Transverse colon (tissue), 4 donors: Measurements from ENCODE around the gene MTURN. TPM values are rescaled to one million over a fixed set of nuclear protein-coding genes. Genes with fewer than 3 reads are reported as not detected.

Experiments
- DNase-seq: peaks from one replicate; pipeline ENCODE4 v3.0.0-alpha.2; 2019
- H3K27ac ChIP-seq, 4 donors: fragments of 200-600 bp; sonication (generic); 2 replicates each; pipeline ENCODE4 v1.5.1; 2016 to 2018; ENCODE audit warnings: inconsistent platforms in 4 of 4
- H3K27me3 ChIP-seq: fragments of 200-600 bp; sonication (generic); 2 replicates; pipeline ENCODE4 v1.5.1; 2017; ENCODE audit warnings: inconsistent platforms
- H3K36me3 ChIP-seq, 4 donors: fragments of 200-600 bp; sonication (generic); 2 replicates each; pipeline ENCODE4 v1.5.1; 2017 to 2019; ENCODE audit warnings: inconsistent platforms in 4 of 4
- H3K4me1 ChIP-seq, 4 donors: fragments of 200-600 bp; sonication (generic); 2 replicates each; pipeline ENCODE4 v1.5.1; 2017 to 2020; ENCODE audit warnings: inconsistent platforms in 4 of 4
- H3K4me3 ChIP-seq, 4 donors: fragments of 200-600 bp; sonication (generic); 1 replicate in 1 of 4; 2 replicates in 3 of 4; pipeline versions ENCODE4 v1.5.1 to v1.6.1; 2017 to 2019; ENCODE audit warnings: inconsistent platforms in 4 of 4
- H3K9me3 ChIP-seq, 2 donors: fragments of 200-600 bp; sonication (generic); 2 replicates each; pipeline ENCODE4 v1.5.1; 2017 to 2019; ENCODE audit warnings: inconsistent platforms in 2 of 2
- EP300 ChIP-seq: sonication (generic); formaldehyde crosslinking; IDR thresholded peaks from one replicate; pipeline ENCODE4 v1.6.1; 2017; ENCODE audit warnings: antibody characterized with exemption, low read depth
- POLR2A ChIP-seq: fragments of 450-650 bp; IDR thresholded peaks from one replicate; pipeline ENCODE4 v1.6.1; 2016; ENCODE audit warnings: antibody characterized with exemption, mild to moderate bottlenecking, moderate library complexity
- POLR2AphosphoS5 ChIP-seq, 3 donors: sonication (generic); formaldehyde crosslinking; IDR thresholded peaks; one replicate each; pipeline ENCODE4 v1.6.1; 2016; ENCODE audit warnings: antibody characterized with exemption in 3 of 3
- WGBS, 2 donors: methylation state at CpG; one replicate each; pipeline ENCODE4 v1.1.5; 2018; ENCODE audit warnings: low coverage in 1 of 2; 5-methylcytosine and 5-hydroxymethylcytosine counted together
- in situ Hi-C, 4 donors: fragments of 200-750 bp; cut with MboI; loops; one replicate each; pipeline versions ENCODE4 v1.15.0 to v1.15.1; 2017; ENCODE audit warnings: low sequenced_read_pairs in 3 of 4, low pct_ligation_motif_present in 1 of 4, low pct_unique_long_range_greater_than_20kb in 1 of 4
- intact Hi-C: fragments of 100-400 bp; cut with DNase I; formaldehyde crosslinking; loops from one replicate; pipeline ENCODE4 v1.15.1; 2023; ENCODE audit warnings: low total_unique reads
- total RNA-seq, 4 donors: library from RNA; depleted of rRNA; stranded (reverse); fragments of >200 nt; gene quantifications; one replicate each; pipeline ENCODE4 v1.1.0, GENCODE V29; 2016
- TF ChIP-seq, protein P1 (sequence below), 5 experiments: fragments of 200-600 bp in 3 of 5; fragments of 450-650 bp in 2 of 5; sonication (generic) in 3 of 5; IDR thresholded peaks; 1 replicate in 2 of 5; 2 replicates in 3 of 5; pipeline ENCODE4 v1.5.1; 2016 to 2017; ENCODE audit warnings: antibody characterized with exemption in 5 of 5, inconsistent platforms in 3 of 5, mild to moderate bottlenecking in 2 of 5, moderate library complexity in 1 of 5

The MTURN gene
- total RNA-seq, 4 donors from 2014 or later: 7.9 to 28.3 (median 15.0) TPM

DNA sequence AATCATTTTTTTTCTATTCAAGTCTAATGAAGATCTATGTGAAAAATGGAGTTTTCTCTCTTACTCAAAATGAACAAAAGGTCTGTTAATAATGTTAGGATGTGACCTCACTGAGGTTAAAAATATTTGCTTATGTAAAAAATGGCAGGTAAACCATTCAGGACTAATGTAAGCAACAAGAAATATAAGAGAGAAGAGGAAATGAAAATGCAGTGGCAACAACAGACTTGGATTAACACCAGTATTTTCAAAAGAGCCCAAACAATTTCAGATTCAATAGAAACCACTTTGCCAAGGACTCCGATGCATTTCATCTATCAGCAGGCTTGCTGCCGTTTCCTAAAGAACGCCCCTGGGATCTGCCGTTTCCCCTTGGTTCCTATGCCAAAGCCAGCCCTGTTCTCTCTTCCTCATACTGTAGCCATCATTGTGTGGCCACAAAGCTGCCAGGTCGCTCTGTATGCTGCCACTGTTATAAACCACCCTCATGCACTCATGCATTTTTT, 66.4 kb downstream of the MTURN start:
- 42 to 73% methylated on average over 2 to 5 of the region's 5 CpGs for WGBS, 2 donors
- TF ChIP-seq EP300 (no peak), POLR2AphosphoS5 (IDR thresholded peaks at IDR 0.05) (no peak), POLR2A (no peak)
- TF ChIP-seq, protein P1, sequence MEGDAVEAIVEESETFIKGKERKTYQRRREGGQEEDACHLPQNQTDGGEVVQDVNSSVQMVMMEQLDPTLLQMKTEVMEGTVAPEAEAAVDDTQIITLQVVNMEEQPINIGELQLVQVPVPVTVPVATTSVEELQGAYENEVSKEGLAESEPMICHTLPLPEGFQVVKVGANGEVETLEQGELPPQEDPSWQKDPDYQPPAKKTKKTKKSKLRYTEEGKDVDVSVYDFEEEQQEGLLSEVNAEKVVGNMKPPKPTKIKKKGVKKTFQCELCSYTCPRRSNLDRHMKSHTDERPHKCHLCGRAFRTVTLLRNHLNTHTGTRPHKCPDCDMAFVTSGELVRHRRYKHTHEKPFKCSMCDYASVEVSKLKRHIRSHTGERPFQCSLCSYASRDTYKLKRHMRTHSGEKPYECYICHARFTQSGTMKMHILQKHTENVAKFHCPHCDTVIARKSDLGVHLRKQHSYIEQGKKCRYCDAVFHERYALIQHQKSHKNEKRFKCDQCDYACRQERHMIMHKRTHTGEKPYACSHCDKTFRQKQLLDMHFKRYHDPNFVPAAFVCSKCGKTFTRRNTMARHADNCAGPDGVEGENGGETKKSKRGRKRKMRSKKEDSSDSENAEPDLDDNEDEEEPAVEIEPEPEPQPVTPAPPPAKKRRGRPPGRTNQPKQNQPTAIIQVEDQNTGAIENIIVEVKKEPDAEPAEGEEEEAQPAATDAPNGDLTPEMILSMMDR (IDR thresholded peaks at IDR 0.05): no peak
- H3K4me3 ChIP-seq: no peak overlapping the region
- H3K27me3 ChIP-seq: no peaks in the 10 kb centered on the region
- intact Hi-C loops: no loop called here
- no peak overlapping the region for H3K27ac ChIP-seq
- no peaks in the 10 kb centered on the region for H3K36me3 ChIP-seq
- no peaks in the 10 kb centered on the region for H3K9me3 ChIP-seq
- H3K4me1 ChIP-seq: no peaks in the 10 kb centered on the region
- in situ Hi-C loops: no loop called here
- DNase-seq: no peak

DNA sequence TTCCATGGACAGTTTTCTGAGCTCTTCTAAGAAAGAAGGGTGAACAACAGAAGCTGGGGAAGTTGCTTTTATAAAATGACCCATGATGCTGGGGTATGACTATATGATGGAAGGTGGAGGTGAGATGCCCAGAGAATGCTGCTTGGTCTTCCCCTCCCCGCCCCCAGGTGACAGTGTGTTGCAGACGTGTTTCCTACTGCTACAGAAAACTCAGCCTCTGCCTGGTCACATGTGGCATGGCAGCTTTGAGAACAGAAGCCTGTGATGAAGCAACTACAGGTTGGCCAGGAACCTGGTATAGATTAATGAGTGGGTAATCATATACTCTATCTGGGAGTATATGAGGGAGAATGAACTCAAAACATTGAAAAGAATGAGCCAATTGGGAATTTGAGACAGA, 67.1 kb downstream of the MTURN start:
- H3K27ac ChIP-seq: no peak overlapping the region
- in situ Hi-C loops: no loop called here
- H3K36me3 ChIP-seq: no peaks in the 10 kb centered on the region
- H3K4me1 ChIP-seq: no peaks in the 10 kb centered on the region
- intact Hi-C loops: no loop called here
- TF ChIP-seq POLR2A (no peak), EP300 (no peak), POLR2AphosphoS5 (IDR thresholded peaks at IDR 0.05) (no peak)
- TF ChIP-seq, protein P1 (IDR thresholded peaks at IDR 0.05): no peak
- no peaks in the 10 kb centered on the region for H3K9me3 ChIP-seq
- H3K4me3 ChIP-seq: no peak overlapping the region
- 82% methylated on average over 2 of the region's 2 CpGs; no CpG with 5 or more reads in 1 of the 2 donors for WGBS, 2 donors
- DNase-seq: no peak
- H3K27me3 ChIP-seq: no peaks in the 10 kb centered on the region

DNA sequence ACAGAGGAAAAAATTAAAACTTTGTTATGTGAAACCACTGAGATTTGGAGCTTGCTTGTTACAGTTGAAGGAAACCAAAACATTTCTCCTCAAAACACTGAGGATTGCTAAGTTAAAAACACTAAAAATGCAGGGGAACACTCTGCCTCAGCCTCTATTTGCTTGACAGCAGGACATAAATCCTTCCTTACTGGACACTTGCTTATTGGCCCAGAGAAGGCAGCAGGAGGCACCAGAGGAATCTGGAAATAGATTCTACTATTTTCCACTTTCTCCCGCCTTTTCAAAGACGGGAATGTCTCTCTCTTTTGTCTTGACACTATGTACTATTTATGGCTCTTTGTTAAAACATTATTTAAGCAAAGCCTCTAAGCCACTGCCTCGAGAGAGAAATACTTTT, 67.9 kb downstream of the MTURN start:
- no peaks in the 10 kb centered on the region for H3K9me3 ChIP-seq
- in situ Hi-C loops: no loop called here
- WGBS, 2 donors: 59 to 71% methylated on average over 3 of the region's 3 CpGs

DNA sequence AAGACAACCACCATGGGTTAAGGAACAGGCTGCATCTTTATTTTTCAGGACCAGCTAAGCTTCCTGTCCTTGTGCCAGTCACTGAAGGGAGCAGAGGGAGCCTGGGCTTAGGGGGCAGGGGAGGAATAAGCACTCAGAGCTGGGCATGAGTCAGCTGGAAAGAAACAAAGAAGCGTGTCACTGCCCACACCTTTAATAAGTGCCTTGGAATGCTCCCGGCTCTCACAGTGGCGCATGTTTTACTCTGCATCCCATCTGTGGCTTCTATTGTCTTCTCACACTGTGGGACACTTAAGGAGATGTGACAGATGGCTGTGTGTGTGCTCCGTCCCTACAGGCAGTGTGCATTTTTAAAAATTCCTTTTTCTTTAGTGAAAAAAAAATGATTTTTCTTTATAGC, 71.7 kb downstream of the MTURN start:
- TF ChIP-seq, protein P1 (IDR thresholded peaks at IDR 0.05): no peak
- TF ChIP-seq POLR2AphosphoS5 (IDR thresholded peaks at IDR 0.05): no peak
- no peak for TF ChIP-seq POLR2A
- no peak for TF ChIP-seq EP300
- no peak overlapping the region for H3K27ac ChIP-seq
- in situ Hi-C loops: no loop called here
- no peaks in the 10 kb centered on the region for H3K9me3 ChIP-seq
- WGBS, 2 donors: 79% methylated on average over 4 of the region's 4 CpGs; no CpG with 5 or more reads in 1 of the 2 donors
- intact Hi-C loops: no loop called here
- no peak for DNase-seq
- H3K36me3 ChIP-seq: no peaks in the 10 kb centered on the region
- no peaks in the 10 kb centered on the region for H3K27me3 ChIP-seq
- H3K4me3 ChIP-seq: no peak overlapping the region
- H3K4me1 ChIP-seq: no peaks in the 10 kb centered on the region

More for the DNA sequence above, 67.9 kb downstream of the MTURN start:
- no peaks in the 10 kb centered on the region for H3K27me3 ChIP-seq
- no peak for DNase-seq
- no peaks in the 10 kb centered on the region for H3K36me3 ChIP-seq
- intact Hi-C loops: no loop called here
- no peak overlapping the region for H3K4me3 ChIP-seq
- no peak overlapping the region for H3K27ac ChIP-seq
- TF ChIP-seq EP300 (no peak), POLR2A (no peak), POLR2AphosphoS5 (IDR thresholded peaks at IDR 0.05) (no peak)
- TF ChIP-seq, protein P1 (IDR thresholded peaks at IDR 0.05): no peak
- no peaks in the 10 kb centered on the region for H3K4me1 ChIP-seq
